BLaER1 (cell line): ENCODE data around the gene GZMH.

Experiments
- H3K27ac ChIP-seq: shearing (Covaris generic); formaldehyde crosslinking; 2 replicates; pipeline ENCODE4 v1.8.1; 2022
- H3K27me3 ChIP-seq: shearing (Covaris generic); formaldehyde crosslinking; 2 replicates; pipeline ENCODE4 v1.8.1; 2022
- H3K36me3 ChIP-seq: shearing (Covaris generic); formaldehyde crosslinking; 2 replicates; pipeline ENCODE4 v1.8.1; 2022
- H3K4me1 ChIP-seq: shearing (Covaris generic); formaldehyde crosslinking; 2 replicates; pipeline ENCODE4 v1.8.1; 2022
- H3K4me2 ChIP-seq: shearing (Covaris generic); formaldehyde crosslinking; 2 replicates; pipeline ENCODE4 v1.8.1; 2022
- H3K4me3 ChIP-seq: shearing (Covaris generic); formaldehyde crosslinking; 2 replicates; pipeline ENCODE4 v1.8.1; 2022
- H3K9ac ChIP-seq: shearing (Covaris generic); formaldehyde crosslinking; 2 replicates; pipeline ENCODE4 v1.8.1; 2022
- H3K9me3 ChIP-seq: shearing (Covaris generic); formaldehyde crosslinking; 2 replicates; pipeline ENCODE4 v1.8.1; 2022
- H4K20me1 ChIP-seq: shearing (Covaris generic); formaldehyde crosslinking; 2 replicates; pipeline ENCODE4 v1.8.1; 2022
- Cebpa-rat ChIP-seq: shearing (Covaris generic); IDR thresholded peaks from 2 replicates; pipeline ENCODE4 v1.8.1; 2022

The GZMH gene

GRCh38 chr14:24556756-24557155 lies 52.7 kb downstream of the GZMH start:
- Histone ChIP-seq H3K27me3 (no peaks in the 10 kb centered on the region), H4K20me1 (no peaks in the 10 kb centered on the region), H3K4me2 (no peak overlapping the region), H3K4me1 (no peaks in the 10 kb centered on the region), H3K36me3 (no peaks in the 10 kb centered on the region), H3K4me3 (no peak overlapping the region), H3K9ac (no peak overlapping the region), H3K9me3 (no peaks in the 10 kb centered on the region), H3K27ac (no peak overlapping the region)
- no peak for TF ChIP-seq Cebpa-rat
